Neural progenitor cell (in vitro differentiated cells): Measurements from ENCODE around the gene INCENP.

Source experiments
- CTCF ChIP-seq: fragments of 200-600 bp; sonication (generic); IDR thresholded peaks from 2 replicates; pipeline ENCODE4 v1.5.1; 2017; ENCODE audit warnings: antibody characterized with exemption, mild to moderate bottlenecking
- EZH2 ChIP-seq: fragments of 200-600 bp; sonication (generic); IDR thresholded peaks from 2 replicates; pipeline ENCODE4 v1.6.1; 2017; ENCODE audit warnings: antibody characterized with exemption, mild to moderate bottlenecking, moderate library complexity

GRCh38 chr11:62148271-62148980 lies 24.6 kb downstream of the INCENP start:
- no peak for TF ChIP-seq CTCF
- TF ChIP-seq EZH2: no peak
